HG03432 (cell line): Measurements from ENCODE around the gene GPR63.

Experiments
- ATAC-seq: cut with Tn5 transposase; IDR thresholded peaks from one replicate; pipeline ENCODE4 v1.9.1; 2021; ENCODE audit warnings: mild to moderate bottlenecking, moderate library complexity; ENCODE audit not compliant: unreplicated experiment

Gene GPR63

GRCh38 chr6:96761794-96762193, 75.5 kb downstream of the GPR63 start:
- no peak for ATAC-seq

- ATAC-seq: peak; percentile 43
Observed at GRCh38 chr6:96760153-96760687, 77.1 kb downstream of the GPR63 start.

- ATAC-seq: no peak
Observed at GRCh38 chr6:96755096-96755495, 82.2 kb downstream of the GPR63 start.

- ATAC-seq: no peak
Observed at GRCh38 chr6:96749891-96750290, 87.4 kb downstream of the GPR63 start.
